HCT116 (cell line): ENCODE results near the gene PRCC. TPM values are rescaled to one million over a fixed set of nuclear protein-coding genes. Genes with fewer than 3 reads are reported as not detected.

ENCODE experiments used
- CBX3 ChIP-seq: IDR thresholded peaks from 2 replicates; pipeline ENCODE4 v1.6.1; 2012; ENCODE audit warnings: low read depth
- CEBPB ChIP-seq: IDR thresholded peaks from 2 replicates; pipeline ENCODE4 v1.6.1; 2012; ENCODE audit warnings: low read depth
- EZH2 ChIP-seq: fragments of 200-600 bp; sonication (generic); IDR thresholded peaks from 2 replicates; pipeline ENCODE4 v1.6.1; 2017; ENCODE audit warnings: antibody characterized with exemption, mixed run types
- POLR2A ChIP-seq: IDR thresholded peaks from 2 replicates; pipeline ENCODE4 v1.7.0; 2011; ENCODE audit warnings: borderline replicate concordance; ENCODE audit not compliant: insufficient read depth, insufficient read length; ENCODE audit errors: extremely low read depth
- SIN3A ChIP-seq: IDR thresholded peaks from 2 replicates; pipeline ENCODE4 v1.6.1; 2012; ENCODE audit warnings: low read depth
- total RNA-seq: library from RNA; stranded (reverse); gene quantifications from one replicate; pipeline ENCODE4 v1.2.1, GENCODE V29; 2021; ENCODE audit not compliant: unreplicated experiment
- TF ChIP-seq, protein P1 (sequence below): IDR thresholded peaks from 2 replicates; pipeline ENCODE4 v1.6.1; 2012; ENCODE audit warnings: low read depth
- TF ChIP-seq, protein P2 (sequence below), 3 experiments: fragments of 200-600 bp in 1 of 3; sonication (generic) in 1 of 3; IDR thresholded peaks in 2 of 3; conservative IDR thresholded peaks in 1 of 3; 2 replicates each; pipeline ENCODE4 v1.5.1; 2012 to 2017; ENCODE audit warnings: low read depth in 2 of 3, low read length in 2 of 3, antibody characterized with exemption in 1 of 3, borderline replicate concordance in 1 of 3, control low read depth in 1 of 3, mild to moderate bottlenecking in 1 of 3, mixed read lengths in 1 of 3, mixed run types in 1 of 3, moderate library complexity in 1 of 3; ENCODE audit not compliant: insufficient read depth in 1 of 3

PRCC gene
- total RNA-seq, 1 experiment from 2014 or later, result 78.1 TPM

DNA sequence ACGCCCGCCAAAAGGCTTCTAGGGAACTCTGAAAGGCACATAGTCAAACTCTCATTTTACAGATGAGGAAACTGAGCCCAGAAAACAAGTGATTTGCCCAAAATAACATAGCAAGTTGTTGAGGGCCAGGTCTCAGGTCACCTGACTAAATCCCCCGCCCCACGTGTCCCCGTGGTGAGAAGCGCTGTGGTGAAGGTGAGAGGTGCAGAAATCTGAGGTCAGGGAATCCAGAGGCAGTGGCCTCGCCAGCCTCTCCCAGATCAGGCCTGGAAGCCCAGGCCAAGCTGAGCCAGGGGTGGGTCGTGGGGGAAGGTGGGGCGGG, 21.0 kb upstream of the PRCC start (continued):
- TF ChIP-seq, protein P1, sequence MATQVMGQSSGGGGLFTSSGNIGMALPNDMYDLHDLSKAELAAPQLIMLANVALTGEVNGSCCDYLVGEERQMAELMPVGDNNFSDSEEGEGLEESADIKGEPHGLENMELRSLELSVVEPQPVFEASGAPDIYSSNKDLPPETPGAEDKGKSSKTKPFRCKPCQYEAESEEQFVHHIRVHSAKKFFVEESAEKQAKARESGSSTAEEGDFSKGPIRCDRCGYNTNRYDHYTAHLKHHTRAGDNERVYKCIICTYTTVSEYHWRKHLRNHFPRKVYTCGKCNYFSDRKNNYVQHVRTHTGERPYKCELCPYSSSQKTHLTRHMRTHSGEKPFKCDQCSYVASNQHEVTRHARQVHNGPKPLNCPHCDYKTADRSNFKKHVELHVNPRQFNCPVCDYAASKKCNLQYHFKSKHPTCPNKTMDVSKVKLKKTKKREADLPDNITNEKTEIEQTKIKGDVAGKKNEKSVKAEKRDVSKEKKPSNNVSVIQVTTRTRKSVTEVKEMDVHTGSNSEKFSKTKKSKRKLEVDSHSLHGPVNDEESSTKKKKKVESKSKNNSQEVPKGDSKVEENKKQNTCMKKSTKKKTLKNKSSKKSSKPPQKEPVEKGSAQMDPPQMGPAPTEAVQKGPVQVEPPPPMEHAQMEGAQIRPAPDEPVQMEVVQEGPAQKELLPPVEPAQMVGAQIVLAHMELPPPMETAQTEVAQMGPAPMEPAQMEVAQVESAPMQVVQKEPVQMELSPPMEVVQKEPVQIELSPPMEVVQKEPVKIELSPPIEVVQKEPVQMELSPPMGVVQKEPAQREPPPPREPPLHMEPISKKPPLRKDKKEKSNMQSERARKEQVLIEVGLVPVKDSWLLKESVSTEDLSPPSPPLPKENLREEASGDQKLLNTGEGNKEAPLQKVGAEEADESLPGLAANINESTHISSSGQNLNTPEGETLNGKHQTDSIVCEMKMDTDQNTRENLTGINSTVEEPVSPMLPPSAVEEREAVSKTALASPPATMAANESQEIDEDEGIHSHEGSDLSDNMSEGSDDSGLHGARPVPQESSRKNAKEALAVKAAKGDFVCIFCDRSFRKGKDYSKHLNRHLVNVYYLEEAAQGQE, result no peak
- TF ChIP-seq, protein P2, sequence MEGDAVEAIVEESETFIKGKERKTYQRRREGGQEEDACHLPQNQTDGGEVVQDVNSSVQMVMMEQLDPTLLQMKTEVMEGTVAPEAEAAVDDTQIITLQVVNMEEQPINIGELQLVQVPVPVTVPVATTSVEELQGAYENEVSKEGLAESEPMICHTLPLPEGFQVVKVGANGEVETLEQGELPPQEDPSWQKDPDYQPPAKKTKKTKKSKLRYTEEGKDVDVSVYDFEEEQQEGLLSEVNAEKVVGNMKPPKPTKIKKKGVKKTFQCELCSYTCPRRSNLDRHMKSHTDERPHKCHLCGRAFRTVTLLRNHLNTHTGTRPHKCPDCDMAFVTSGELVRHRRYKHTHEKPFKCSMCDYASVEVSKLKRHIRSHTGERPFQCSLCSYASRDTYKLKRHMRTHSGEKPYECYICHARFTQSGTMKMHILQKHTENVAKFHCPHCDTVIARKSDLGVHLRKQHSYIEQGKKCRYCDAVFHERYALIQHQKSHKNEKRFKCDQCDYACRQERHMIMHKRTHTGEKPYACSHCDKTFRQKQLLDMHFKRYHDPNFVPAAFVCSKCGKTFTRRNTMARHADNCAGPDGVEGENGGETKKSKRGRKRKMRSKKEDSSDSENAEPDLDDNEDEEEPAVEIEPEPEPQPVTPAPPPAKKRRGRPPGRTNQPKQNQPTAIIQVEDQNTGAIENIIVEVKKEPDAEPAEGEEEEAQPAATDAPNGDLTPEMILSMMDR (IDR thresholded peaks at IDR 0.05 in 2 of 3, conservative IDR thresholded peaks at IDR 0.05 in 1 of 3; ENCODE audit: borderline replicate concordance in 1 of 3, insufficient read depth in 1 of 3, low read depth in 2 of 3, low read length in 2 of 3), result no peak
- TF ChIP-seq CEBPB, result no peak
- no peak for TF ChIP-seq EZH2
- no peak for TF ChIP-seq CBX3
- no peak for TF ChIP-seq SIN3A
- TF ChIP-seq POLR2A, result no peak
